T-helper 1 cell treated with Interleukin-12 subunit alpha and Interleukin-12 subunit beta and Interleukin-4 antibody, amounts not matched to agents 30 μg/mL and 1 μg/mL, for 36 hours (primary cell): ENCODE data around the gene PGAP6.
"Not testable (repeated sequence)": the region's sequence is repeated elsewhere in the genome, so short reads cannot be mapped to it uniquely, and the experiment has no call there.

Experiments
- H3K27ac Mint-ChIP-seq: one replicate; pipeline ENCODE4 v1.8.0; 2021; ENCODE audit warnings: mild to moderate bottlenecking, mixed read lengths
- H3K27me3 Mint-ChIP-seq: one replicate; pipeline ENCODE4 v1.8.0; 2021; ENCODE audit warnings: low read depth, mixed read lengths
- H3K36me3 Mint-ChIP-seq: one replicate; pipeline ENCODE4 v1.8.0; 2021; ENCODE audit warnings: low read depth, mixed read lengths
- H3K4me1 Mint-ChIP-seq: one replicate; pipeline ENCODE4 v1.8.0; 2021; ENCODE audit warnings: low read depth, mixed read lengths
- H3K4me3 Mint-ChIP-seq: one replicate; pipeline ENCODE4 v1.8.0; 2021; ENCODE audit warnings: mild to moderate bottlenecking, moderate library complexity, mixed read lengths
- H3K9me3 Mint-ChIP-seq: one replicate; pipeline ENCODE4 v1.8.0; 2021; ENCODE audit warnings: mixed read lengths

PGAP6 gene

GRCh38 chr16:396199-396598, 14.4 kb upstream of the PGAP6 start:
- Mint-ChIP-seq H3K4me1 (peaks cover 20% of the 10 kb centered on the region), H3K36me3 (peaks cover 3% of the 10 kb centered on the region), H3K27me3 (peaks cover 11% of the 10 kb centered on the region), H3K9me3 (peaks cover 5% of the 10 kb centered on the region), H3K4me3 (peak overlapping the region; percentile 86), H3K27ac (no peak overlapping the region)

- Mint-ChIP-seq H3K4me1 (peaks cover 9% of the 10 kb centered on the region), H3K9me3 (peaks cover 9% of the 10 kb centered on the region), H3K27ac (no peak overlapping the region), H3K4me3 (no peak overlapping the region), H3K27me3 (peaks cover 11% of the 10 kb centered on the region), H3K36me3 (peaks cover 2% of the 10 kb centered on the region)
Measured at GRCh38 chr16:392450-393030, 10.8 kb upstream of the PGAP6 start.

GRCh38 chr16:391885-392335, 10.1 kb upstream of the PGAP6 start:
- H3K4me3 Mint-ChIP-seq, result no peak overlapping the region

GRCh38 chr16:389352-389751, 7.6 kb upstream of the PGAP6 start:
- H3K27ac Mint-ChIP-seq, result no peak overlapping the region

More at GRCh38 chr16:391885-392335, 10.1 kb upstream of the PGAP6 start:
- Mint-ChIP-seq H3K27ac (no peak overlapping the region), H3K9me3 (peaks cover 9% of the 10 kb centered on the region), H3K4me1 (peaks cover 9% of the 10 kb centered on the region), H3K27me3 (peaks cover 11% of the 10 kb centered on the region), H3K36me3 (peaks cover 2% of the 10 kb centered on the region)

GRCh38 chr16:387761-388666, 6.2 kb upstream of the PGAP6 start:
- H3K27ac Mint-ChIP-seq, H3K9me3 Mint-ChIP-seq, H3K36me3 Mint-ChIP-seq, H3K4me3 Mint-ChIP-seq, H3K4me1 Mint-ChIP-seq, H3K27me3 Mint-ChIP-seq: not testable (repeated sequence)

More at GRCh38 chr16:389352-389751, 7.6 kb upstream of the PGAP6 start:
- Mint-ChIP-seq H3K36me3 (no peaks in the 10 kb centered on the region), H3K27me3 (no peaks in the 10 kb centered on the region), H3K4me3 (no peak overlapping the region), H3K4me1 (peaks cover 3% of the 10 kb centered on the region), H3K9me3 (peaks cover 9% of the 10 kb centered on the region)

- no peak overlapping the region for H3K4me3 Mint-ChIP-seq
- peaks cover 9% of the 10 kb centered on the region for H3K27me3 Mint-ChIP-seq
- H3K36me3 Mint-ChIP-seq, result peaks cover 1% of the 10 kb centered on the region
- peaks cover 4% of the 10 kb centered on the region for H3K9me3 Mint-ChIP-seq
- peaks cover 9% of the 10 kb centered on the region for H3K4me1 Mint-ChIP-seq
- no peak overlapping the region for H3K27ac Mint-ChIP-seq
Measured at GRCh38 chr16:386641-387156, 4.9 kb upstream of the PGAP6 start.

GRCh38 chr16:383326-384051, 1.7 kb upstream of the PGAP6 start:
- H3K36me3 Mint-ChIP-seq, result peaks cover 1% of the 10 kb centered on the region
- H3K9me3 Mint-ChIP-seq, result no peaks in the 10 kb centered on the region
- H3K27me3 Mint-ChIP-seq, result peaks cover 9% of the 10 kb centered on the region
- H3K4me1 Mint-ChIP-seq, result peaks cover 9% of the 10 kb centered on the region
- H3K4me3 Mint-ChIP-seq, result peak overlapping the region; percentile 85
- H3K27ac Mint-ChIP-seq, result peak overlapping the region; percentile 12

GRCh38 chr16:381012-381788, 578 bp downstream of the PGAP6 start:
- peak overlapping the region; percentile 72 for H3K4me3 Mint-ChIP-seq
- peaks cover 9% of the 10 kb centered on the region for H3K27me3 Mint-ChIP-seq
- peaks cover 9% of the 10 kb centered on the region for H3K4me1 Mint-ChIP-seq
- no peak overlapping the region for H3K27ac Mint-ChIP-seq
- peaks cover 1% of the 10 kb centered on the region for H3K36me3 Mint-ChIP-seq
- H3K9me3 Mint-ChIP-seq, result no peaks in the 10 kb centered on the region

- Mint-ChIP-seq H3K4me1 (peaks cover 9% of the 10 kb centered on the region), H3K27ac (no peak overlapping the region), H3K27me3 (peaks cover 9% of the 10 kb centered on the region), H3K4me3 (peak overlapping the region; percentile 72), H3K9me3 (no peaks in the 10 kb centered on the region), H3K36me3 (peaks cover 1% of the 10 kb centered on the region)
Measured at GRCh38 chr16:380762-381011, 1.1 kb downstream of the PGAP6 start.

- Mint-ChIP-seq H3K4me3 (peak overlapping the region; percentile 59), H3K4me1 (peaks cover 9% of the 10 kb centered on the region), H3K9me3 (no peaks in the 10 kb centered on the region), H3K36me3 (peaks cover 1% of the 10 kb centered on the region), H3K27ac (no peak overlapping the region), H3K27me3 (peaks cover 9% of the 10 kb centered on the region)
Measured at GRCh38 chr16:379961-380761, 1.6 kb downstream of the PGAP6 start.

GRCh38 chr16:379183-379960, 2.4 kb downstream of the PGAP6 start:
- no peaks in the 10 kb centered on the region for H3K9me3 Mint-ChIP-seq
- no peak overlapping the region for H3K27ac Mint-ChIP-seq
- peaks cover 9% of the 10 kb centered on the region for H3K27me3 Mint-ChIP-seq
- no peak overlapping the region for H3K4me3 Mint-ChIP-seq
- H3K4me1 Mint-ChIP-seq, result peaks cover 9% of the 10 kb centered on the region
- H3K36me3 Mint-ChIP-seq, result peaks cover 1% of the 10 kb centered on the region

- H3K27ac Mint-ChIP-seq, result no peak overlapping the region
Measured at GRCh38 chr16:378821-379182, 3.0 kb downstream of the PGAP6 start.

More at GRCh38 chr16:378821-379182, 3.0 kb downstream of the PGAP6 start:
- Mint-ChIP-seq H3K27me3 (peaks cover 9% of the 10 kb centered on the region), H3K36me3 (peaks cover 1% of the 10 kb centered on the region), H3K4me3 (no peak overlapping the region), H3K4me1 (peaks cover 9% of the 10 kb centered on the region), H3K9me3 (no peaks in the 10 kb centered on the region)
